Heart left ventricle (tissue), 13 donors: Measurements from ENCODE around the gene OTOP2.

Experiments used
- CTCF ChIP-seq, 12 donors: fragments of 200-600 bp; sonication (generic) in 4 of 12; IDR thresholded peaks; one replicate each; pipeline versions ENCODE4 v1.5.0 to v1.8.0; 2018 to 2022; ENCODE audit warnings: antibody characterized with exemption in 12 of 12, mild to moderate bottlenecking in 5 of 12
- POLR2A ChIP-seq, 2 donors: fragments of 450-650 bp; IDR thresholded peaks; one replicate each; pipeline ENCODE4 v1.6.1; 2017; ENCODE audit warnings: antibody characterized with exemption in 2 of 2, mild to moderate bottlenecking in 2 of 2, moderate library complexity in 2 of 2
- donor health status: ischemic (EF 13 %, LVEDD 7.1; RV severe dilation, severe dysfunction).
- donor health status: DM: no; HTN: yes; CAD: no.
- donor health status: DM: no; HTN: no; CAD: no.
- donor health status: ischemic (EF 25% LVEDD 6.9; RV normal size, moderate dysfunction).
- donor health status: ischemic (EF 25% LVEDD 5.7; RV mildly dilated, moderate dysfunction).
- donor health status: ischemic (EF 35%, LVEDD 5.7; RV mildly dilated, moderate dysfunction).
- donor health status: nonischemic (EF 11% LVEDD 7.7; RV severe dilation, severe dysfunction).
- donor health status: DM: yes; HTN: yes; CAD: no.
- donor health status: PGD.
- donor health status: ischemic (EF 29% LVEDD 5.4; RV normal size, mild dysfunction).
- donor health status: nonischemic (EF 23%, LVEDD 6.1; RV moderate dilation, normal function).

- TF ChIP-seq CTCF (IDR thresholded peaks at IDR 0.05) (no peak), POLR2A (IDR thresholded peaks at IDR 0.05) (no peak)
Observed at GRCh38 chr17:74888469-74888868, 35.6 kb upstream of the OTOP2 start.
